ENCODE data around the gene DMXL2. TPM values are rescaled to one million over a fixed set of nuclear protein-coding genes. Genes with fewer than 3 reads are reported as not detected.

DMXL2 gene
- total RNA-seq, 1 experiment from 2014 or later = 13.8 TPM

DNA sequence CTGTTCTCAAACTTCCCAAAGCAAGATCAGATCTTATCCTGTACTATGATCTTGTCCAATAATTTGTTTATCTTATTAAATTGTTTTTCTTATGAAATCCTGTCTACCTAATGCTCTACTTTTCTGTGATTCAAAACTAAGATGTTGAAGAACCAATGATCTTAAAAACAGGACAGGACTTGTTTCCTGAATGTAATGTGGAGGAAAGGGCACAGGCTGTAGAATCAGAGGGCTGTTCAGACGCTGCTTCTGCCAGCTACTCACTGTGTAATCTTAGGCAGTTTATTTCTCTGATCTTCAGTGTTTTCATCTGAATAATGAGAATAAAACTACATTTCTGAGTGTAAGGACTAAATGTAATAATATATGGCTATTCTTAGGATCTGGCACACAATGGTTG lies 20.1 kb upstream of the DMXL2 start:
- CTCF ChIA-PET = no interaction called here
- no TSS peak for BruUV-seq (replicated peaks)
- Mint-ChIP-seq H3K27ac (ENCODE audit: unreplicated experiment) (no peak overlapping the region), H3K27me3 (ENCODE audit: unreplicated experiment) (no peaks in the 10 kb centered on the region), H3K36me3 (ENCODE audit: insufficient read depth, unreplicated experiment) (no peaks in the 10 kb centered on the region), H3K4me1 (ENCODE audit: low read depth, unreplicated experiment) (peaks cover 7% of the 10 kb centered on the region), H3K4me3 (ENCODE audit: low read depth, unreplicated experiment) (no peak overlapping the region), H3K9me3 (ENCODE audit: low read depth, unreplicated experiment) (no peaks in the 10 kb centered on the region)
- DNase-seq = no peak
- TF ChIP-seq, protein P1, sequence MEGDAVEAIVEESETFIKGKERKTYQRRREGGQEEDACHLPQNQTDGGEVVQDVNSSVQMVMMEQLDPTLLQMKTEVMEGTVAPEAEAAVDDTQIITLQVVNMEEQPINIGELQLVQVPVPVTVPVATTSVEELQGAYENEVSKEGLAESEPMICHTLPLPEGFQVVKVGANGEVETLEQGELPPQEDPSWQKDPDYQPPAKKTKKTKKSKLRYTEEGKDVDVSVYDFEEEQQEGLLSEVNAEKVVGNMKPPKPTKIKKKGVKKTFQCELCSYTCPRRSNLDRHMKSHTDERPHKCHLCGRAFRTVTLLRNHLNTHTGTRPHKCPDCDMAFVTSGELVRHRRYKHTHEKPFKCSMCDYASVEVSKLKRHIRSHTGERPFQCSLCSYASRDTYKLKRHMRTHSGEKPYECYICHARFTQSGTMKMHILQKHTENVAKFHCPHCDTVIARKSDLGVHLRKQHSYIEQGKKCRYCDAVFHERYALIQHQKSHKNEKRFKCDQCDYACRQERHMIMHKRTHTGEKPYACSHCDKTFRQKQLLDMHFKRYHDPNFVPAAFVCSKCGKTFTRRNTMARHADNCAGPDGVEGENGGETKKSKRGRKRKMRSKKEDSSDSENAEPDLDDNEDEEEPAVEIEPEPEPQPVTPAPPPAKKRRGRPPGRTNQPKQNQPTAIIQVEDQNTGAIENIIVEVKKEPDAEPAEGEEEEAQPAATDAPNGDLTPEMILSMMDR (IDR thresholded peaks at IDR 0.05; ENCODE audit: unreplicated experiment) = no peak
- intact Hi-C loops (cut with micrococcal nuclease; ENCODE audit: unreplicated experiment) = no loop called here

DNA sequence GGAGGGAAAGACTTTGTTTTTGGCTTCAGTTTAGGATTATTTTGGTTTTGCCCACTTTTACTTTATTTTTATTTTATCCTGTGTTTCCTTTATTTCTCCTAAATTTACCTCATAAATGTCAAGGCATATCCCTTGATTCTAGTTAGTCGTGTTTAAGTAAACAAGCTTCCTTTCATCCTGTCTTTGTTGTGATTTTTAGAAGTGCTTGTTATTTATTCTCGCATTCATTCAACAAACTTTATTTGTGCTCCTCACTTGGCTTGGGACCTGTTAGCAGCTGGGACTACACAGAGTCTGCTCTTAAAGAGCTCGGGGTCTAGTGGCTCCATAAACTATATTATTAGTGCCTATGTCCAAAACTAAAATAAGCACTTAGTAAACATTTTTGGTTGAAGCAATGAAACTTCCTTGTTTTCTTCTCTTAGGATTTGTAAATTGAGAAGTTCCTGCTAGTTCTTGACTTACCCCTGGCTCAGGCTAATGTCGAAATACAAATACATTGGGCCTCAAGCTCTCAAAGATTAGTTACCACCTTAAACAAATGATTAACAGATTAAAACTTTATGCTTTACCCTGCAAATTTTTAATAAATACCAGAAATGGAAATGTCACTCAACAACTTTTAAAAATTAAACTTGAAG lies 19.0 kb upstream of the DMXL2 start:
- TF ChIP-seq, protein P1 (IDR thresholded peaks at IDR 0.05; ENCODE audit: unreplicated experiment) = no peak
- intact Hi-C loops (cut with micrococcal nuclease; ENCODE audit: unreplicated experiment) = no loop called here
- BruUV-seq (replicated peaks) = no TSS peak
- Mint-ChIP-seq H3K27ac (ENCODE audit: unreplicated experiment) (no peak overlapping the region), H3K27me3 (ENCODE audit: unreplicated experiment) (no peaks in the 10 kb centered on the region), H3K9me3 (ENCODE audit: low read depth, unreplicated experiment) (no peaks in the 10 kb centered on the region), H3K4me3 (ENCODE audit: low read depth, unreplicated experiment) (no peak overlapping the region), H3K4me1 (ENCODE audit: low read depth, unreplicated experiment) (peaks cover 7% of the 10 kb centered on the region), H3K36me3 (ENCODE audit: insufficient read depth, unreplicated experiment) (no peaks in the 10 kb centered on the region)
- DNase-seq = no peak
- CTCF ChIA-PET = interaction anchor here (0.8 to 1.4 kb wide), 2 partner anchors 8 to 135 kb away, joined by 4 to 7 read pairs; no protein-coding TSS in a partner anchor

DNA sequence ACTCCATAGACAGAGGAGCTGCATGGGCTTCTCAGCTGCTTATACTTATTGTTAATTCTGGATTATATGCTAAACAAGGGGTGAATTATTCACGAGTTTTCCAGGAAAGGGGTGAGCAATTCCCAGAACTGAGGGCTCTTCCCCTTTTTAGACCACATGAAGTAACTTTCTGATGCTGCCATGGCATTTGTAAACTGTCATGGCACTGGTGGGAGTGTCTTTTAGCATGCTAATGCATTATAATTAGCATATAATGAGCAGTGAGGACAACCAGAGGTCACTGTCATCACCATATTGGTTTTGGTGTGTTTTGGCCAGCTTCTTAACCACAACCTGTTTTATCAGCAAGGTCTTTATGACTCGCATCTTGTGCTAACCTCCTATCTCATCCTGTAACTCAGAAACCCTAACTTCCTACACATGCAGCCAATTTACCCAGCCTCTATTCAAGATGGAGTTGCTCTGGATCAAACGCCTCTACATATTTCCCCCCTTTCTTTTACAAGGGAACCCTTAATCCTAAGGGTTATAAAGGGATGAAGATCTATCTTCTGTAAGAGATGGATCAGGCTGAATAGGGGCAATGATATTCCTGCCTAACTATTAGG lies 12.1 kb upstream of the DMXL2 start:
- no peaks in the 10 kb centered on the region for H3K9me3 Mint-ChIP-seq (ENCODE audit: low read depth, unreplicated experiment)
- H3K4me3 Mint-ChIP-seq (ENCODE audit: low read depth, unreplicated experiment) = no peak overlapping the region
- H3K27ac Mint-ChIP-seq (ENCODE audit: unreplicated experiment) = no peak overlapping the region
- no peaks in the 10 kb centered on the region for H3K36me3 Mint-ChIP-seq (ENCODE audit: insufficient read depth, unreplicated experiment)
- H3K4me1 Mint-ChIP-seq (ENCODE audit: low read depth, unreplicated experiment) = no peaks in the 10 kb centered on the region
- intact Hi-C loops (cut with micrococcal nuclease; ENCODE audit: unreplicated experiment) = no loop called here
- peaks cover 12% of the 10 kb centered on the region for H3K27me3 Mint-ChIP-seq (ENCODE audit: unreplicated experiment)
- no TSS peak for BruUV-seq (replicated peaks)
- TF ChIP-seq, protein P1 (IDR thresholded peaks at IDR 0.05; ENCODE audit: unreplicated experiment) = no peak
- no peak for DNase-seq
- CTCF ChIA-PET = no interaction called here

DNA sequence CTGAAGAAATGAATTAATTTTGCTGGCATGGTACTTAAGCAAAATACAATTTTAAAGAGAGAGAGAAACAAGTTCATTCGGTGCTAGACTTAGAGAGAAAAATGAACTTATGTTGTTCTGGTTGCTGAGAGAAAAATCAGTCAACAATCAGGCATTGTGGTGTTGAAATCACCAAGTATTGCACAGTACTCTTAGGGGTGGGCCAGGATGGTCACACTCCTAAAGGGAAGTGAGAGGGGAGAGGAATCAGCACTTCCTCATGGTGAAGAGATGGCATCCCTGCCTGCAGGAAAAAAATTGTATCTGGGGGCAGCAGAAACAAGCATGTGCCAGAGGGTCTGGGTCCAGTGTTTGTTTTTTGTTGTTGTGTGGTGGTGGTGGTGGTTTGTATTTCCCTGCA lies 7.0 kb upstream of the DMXL2 start:
- TF ChIP-seq, protein P1 (IDR thresholded peaks at IDR 0.05; ENCODE audit: unreplicated experiment) = no peak

More for the DNA sequence above, 7.0 kb upstream of the DMXL2 start:
- Mint-ChIP-seq H3K36me3 (ENCODE audit: insufficient read depth, unreplicated experiment) (no peaks in the 10 kb centered on the region), H3K4me3 (ENCODE audit: low read depth, unreplicated experiment) (no peak overlapping the region), H3K4me1 (ENCODE audit: low read depth, unreplicated experiment) (peaks cover 2% of the 10 kb centered on the region), H3K9me3 (ENCODE audit: low read depth, unreplicated experiment) (no peaks in the 10 kb centered on the region), H3K27ac (ENCODE audit: unreplicated experiment) (no peak overlapping the region), H3K27me3 (ENCODE audit: unreplicated experiment) (peaks cover 4% of the 10 kb centered on the region)
- no peak for DNase-seq
- CTCF ChIA-PET = no interaction called here
- intact Hi-C loops (cut with micrococcal nuclease; ENCODE audit: unreplicated experiment) = no loop called here
- BruUV-seq (replicated peaks) = no TSS peak

All from Calu3 (cell line).